Vein endothelial cell (primary cell): ENCODE data around the gene GPX3. TPM values are rescaled to one million over a fixed set of nuclear protein-coding genes. Genes with fewer than 3 reads are reported as not detected.

Source experiments
- total RNA-seq: library from RNA; depleted of rRNA; stranded (reverse); fragments of >200 nt; gene quantifications from 2 replicates; pipeline ENCODE4 v1.2.3, GENCODE V29; 2012

The GPX3 gene, protein sequence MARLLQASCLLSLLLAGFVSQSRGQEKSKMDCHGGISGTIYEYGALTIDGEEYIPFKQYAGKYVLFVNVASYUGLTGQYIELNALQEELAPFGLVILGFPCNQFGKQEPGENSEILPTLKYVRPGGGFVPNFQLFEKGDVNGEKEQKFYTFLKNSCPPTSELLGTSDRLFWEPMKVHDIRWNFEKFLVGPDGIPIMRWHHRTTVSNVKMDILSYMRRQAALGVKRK
- 2.3 and 10.4 TPM in 2 replicates for total RNA-seq

DNA sequence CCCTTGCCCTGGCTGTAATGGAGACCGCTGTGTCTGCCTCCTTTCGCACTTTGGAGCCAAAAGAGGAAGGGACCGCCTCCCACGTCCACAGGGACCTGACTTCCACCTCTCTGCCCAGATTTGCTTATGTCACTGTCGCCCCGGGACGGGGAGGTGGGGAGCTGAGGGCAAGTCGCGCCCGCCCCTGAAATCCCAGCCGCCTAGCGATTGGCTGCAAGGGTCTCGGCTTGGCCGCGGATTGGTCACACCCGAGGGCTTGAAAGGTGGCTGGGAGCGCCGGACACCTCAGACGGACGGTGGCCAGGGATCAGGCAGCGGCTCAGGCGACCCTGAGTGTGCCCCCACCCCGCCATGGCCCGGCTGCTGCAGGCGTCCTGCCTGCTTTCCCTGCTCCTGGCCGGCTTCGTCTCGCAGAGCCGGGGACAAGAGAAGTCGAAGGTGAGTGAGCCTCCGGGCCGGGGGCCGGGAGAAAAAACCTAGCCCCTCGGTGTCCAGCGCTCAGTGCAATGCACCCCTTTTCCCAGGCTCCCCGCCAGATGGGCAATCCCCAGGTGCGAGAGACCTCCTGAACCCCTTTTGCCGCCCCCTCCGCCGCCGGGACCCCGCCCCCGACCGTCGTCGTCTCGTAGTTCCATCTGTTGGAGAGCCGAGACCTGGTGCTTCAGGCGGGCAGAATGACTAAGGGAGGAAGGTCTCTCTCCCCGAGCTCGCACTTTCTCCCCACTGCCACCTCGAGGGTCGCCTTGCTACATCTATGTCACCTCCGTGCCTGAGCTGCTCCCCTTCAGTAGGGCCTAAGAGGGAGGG lies at the start of gene GPX3:
Gene GPX3, plus strand, starts transcription at position 288 of the 807 bp plus-strand sequence. Its CDS starts 64 bp downstream, at position 352.

Other genes with a start within 250 kb of the GPX3 start
- 2.0 and 3.9 TPM in 2 replicates for gene SMIM3, start 241.8 kb upstream of the GPX3 start, total RNA-seq
- gene IRGM, start 174.1 kb upstream of the GPX3 start, total RNA-seq: not detected in 2 replicates
- gene ZNF300, start 115.6 kb upstream of the GPX3 start, total RNA-seq: 5.3 and 6.2 TPM in 2 replicates
- gene TNIP1, start 60.4 kb downstream of the GPX3 start, total RNA-seq: 101 and 123 TPM in 2 replicates
- gene ANXA6, start 137.2 kb downstream of the GPX3 start, total RNA-seq: 68.9 and 206 TPM in 2 replicates
- gene CCDC69, start 203.5 kb downstream of the GPX3 start, total RNA-seq: 3.3 and 7.2 TPM in 2 replicates
- gene GM2A, start 232.6 kb downstream of the GPX3 start, total RNA-seq: 18.0 and 18.3 TPM in 2 replicates